Measurements from ENCODE around the gene NMT1. TPM values are rescaled to one million over a fixed set of nuclear protein-coding genes. Genes with fewer than 3 reads are reported as not detected.

NMT1 gene
- total RNA-seq, 4 donors from 2014 or later, result 53.2 to 73.3 (median 65.9) TPM

DNA sequence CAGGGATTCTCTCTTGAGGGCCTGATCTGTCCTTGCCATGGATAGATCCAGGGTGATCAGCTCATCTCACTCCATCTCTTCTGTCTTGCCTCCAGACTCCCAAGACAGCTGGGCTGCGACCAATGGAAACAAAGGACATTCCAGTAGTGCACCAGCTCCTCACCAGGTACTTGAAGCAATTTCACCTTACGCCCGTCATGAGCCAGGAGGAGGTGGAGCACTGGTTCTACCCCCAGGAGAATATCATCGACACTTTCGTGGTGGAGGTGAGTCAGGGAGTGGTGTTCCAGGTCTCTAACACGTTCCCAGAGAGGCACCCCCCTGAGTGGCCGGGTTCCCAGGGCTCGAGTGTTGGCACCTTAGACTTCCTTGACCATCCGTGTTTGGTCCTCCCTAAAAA lies 41.7 kb downstream of the NMT1 start:
- no peaks in the 10 kb centered on the region for H3K27me3 ChIP-seq
- no peak overlapping the region for H3K27ac ChIP-seq
- H3K4me3 ChIP-seq, result no peak overlapping the region
- H3K9me3 ChIP-seq, result no peaks in the 10 kb centered on the region
- TF ChIP-seq EP300 (IDR thresholded peaks at IDR 0.05) (no peak), POLR2A (IDR thresholded peaks at IDR 0.05) (no peak), POLR2AphosphoS5 (IDR thresholded peaks at IDR 0.05) (no peak)
- TF ChIP-seq, protein P1, sequence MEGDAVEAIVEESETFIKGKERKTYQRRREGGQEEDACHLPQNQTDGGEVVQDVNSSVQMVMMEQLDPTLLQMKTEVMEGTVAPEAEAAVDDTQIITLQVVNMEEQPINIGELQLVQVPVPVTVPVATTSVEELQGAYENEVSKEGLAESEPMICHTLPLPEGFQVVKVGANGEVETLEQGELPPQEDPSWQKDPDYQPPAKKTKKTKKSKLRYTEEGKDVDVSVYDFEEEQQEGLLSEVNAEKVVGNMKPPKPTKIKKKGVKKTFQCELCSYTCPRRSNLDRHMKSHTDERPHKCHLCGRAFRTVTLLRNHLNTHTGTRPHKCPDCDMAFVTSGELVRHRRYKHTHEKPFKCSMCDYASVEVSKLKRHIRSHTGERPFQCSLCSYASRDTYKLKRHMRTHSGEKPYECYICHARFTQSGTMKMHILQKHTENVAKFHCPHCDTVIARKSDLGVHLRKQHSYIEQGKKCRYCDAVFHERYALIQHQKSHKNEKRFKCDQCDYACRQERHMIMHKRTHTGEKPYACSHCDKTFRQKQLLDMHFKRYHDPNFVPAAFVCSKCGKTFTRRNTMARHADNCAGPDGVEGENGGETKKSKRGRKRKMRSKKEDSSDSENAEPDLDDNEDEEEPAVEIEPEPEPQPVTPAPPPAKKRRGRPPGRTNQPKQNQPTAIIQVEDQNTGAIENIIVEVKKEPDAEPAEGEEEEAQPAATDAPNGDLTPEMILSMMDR (IDR thresholded peaks at IDR 0.05), result no peak
- 51% methylated on average over 9 of the region's 9 CpGs for WGBS
- H3K4me1 ChIP-seq, result peaks cover 41% of the 10 kb centered on the region
- peaks cover 88% of the 10 kb centered on the region for H3K36me3 ChIP-seq
- no peak for DNase-seq (ENCODE audit: low spot score in 2 of 2)

DNA sequence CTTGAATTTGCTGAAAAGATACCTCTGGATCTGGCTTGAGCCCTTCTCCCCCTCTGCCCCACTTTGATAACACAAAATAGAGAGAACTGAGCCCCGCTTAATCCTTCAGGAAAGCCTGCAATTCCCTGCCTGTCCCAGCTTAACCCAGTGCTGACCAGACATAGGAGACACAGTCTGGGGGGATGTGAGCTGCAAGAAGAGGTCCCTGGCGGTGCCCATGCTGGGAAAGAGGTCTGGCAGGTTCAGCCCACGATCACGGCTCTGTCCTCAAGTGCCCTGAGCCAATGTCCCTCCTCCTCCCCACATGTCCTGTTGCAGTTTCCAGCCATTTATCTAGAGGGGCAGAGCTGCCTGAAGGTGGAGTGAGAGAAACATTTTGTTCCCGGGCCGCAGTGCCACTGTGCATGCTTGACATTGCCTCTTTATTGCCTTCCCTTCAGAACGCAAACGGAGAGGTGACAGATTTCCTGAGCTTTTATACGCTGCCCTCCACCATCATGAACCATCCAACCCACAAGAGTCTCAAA lies 42.2 kb downstream of the NMT1 start:
- peaks cover 88% of the 10 kb centered on the region for H3K36me3 ChIP-seq
- no peak for DNase-seq (ENCODE audit: low spot score in 2 of 2)
- no peaks in the 10 kb centered on the region for H3K27me3 ChIP-seq
- no peak overlapping the region for H3K27ac ChIP-seq
- TF ChIP-seq POLR2AphosphoS5 (IDR thresholded peaks at IDR 0.05), result no peak
- TF ChIP-seq POLR2A (IDR thresholded peaks at IDR 0.05), result no peak
- no peak for TF ChIP-seq EP300 (IDR thresholded peaks at IDR 0.05)
- TF ChIP-seq, protein P1 (IDR thresholded peaks at IDR 0.05), result no peak
- H3K4me1 ChIP-seq, result peaks cover 36% of the 10 kb centered on the region
- no peaks in the 10 kb centered on the region for H3K9me3 ChIP-seq
- no peak overlapping the region for H3K4me3 ChIP-seq
- 83% methylated on average over 6 of the region's 9 CpGs for WGBS

DNA sequence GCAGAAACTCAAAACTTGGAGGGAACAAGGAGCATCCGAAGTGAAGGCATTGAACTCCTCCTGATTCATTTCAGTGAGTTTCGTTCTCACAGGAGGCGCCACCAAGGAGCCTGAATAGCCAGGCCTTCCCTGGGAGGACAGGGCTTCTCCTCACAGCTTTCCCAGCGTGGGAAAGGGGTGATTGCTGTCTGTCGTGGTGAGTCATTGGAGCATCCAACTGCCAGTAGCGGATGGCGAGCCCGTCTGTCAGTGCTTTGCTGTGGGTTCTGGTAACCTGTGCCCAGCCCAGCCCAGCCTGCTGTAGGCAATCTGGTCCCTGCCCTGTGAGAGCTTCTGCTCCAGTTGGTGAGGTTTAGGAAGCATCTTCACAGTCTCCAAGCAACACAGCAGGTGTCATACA lies 42.9 kb downstream of the NMT1 start:
- TF ChIP-seq, protein P1 (IDR thresholded peaks at IDR 0.05), result no peak
- no peak for TF ChIP-seq EP300 (IDR thresholded peaks at IDR 0.05)
- TF ChIP-seq POLR2AphosphoS5 (IDR thresholded peaks at IDR 0.05), result no peak
- no peak for TF ChIP-seq POLR2A (IDR thresholded peaks at IDR 0.05)
- H3K4me1 ChIP-seq, result peaks cover 29% of the 10 kb centered on the region
- peaks cover 84% of the 10 kb centered on the region for H3K36me3 ChIP-seq

GRCh38 chr17:45104497-45104896 lies 43.4 kb downstream of the NMT1 start:
- TF ChIP-seq EP300 (IDR thresholded peaks at IDR 0.05), result no peak
- TF ChIP-seq, protein P1 (IDR thresholded peaks at IDR 0.05), result no peak
- no peak for TF ChIP-seq POLR2AphosphoS5 (IDR thresholded peaks at IDR 0.05)
- TF ChIP-seq POLR2A (IDR thresholded peaks at IDR 0.05), result no peak
- WGBS, result 90% methylated on average over 6 of the region's 6 CpGs
- no peaks in the 10 kb centered on the region for H3K27me3 ChIP-seq
- no peak overlapping the region for H3K4me3 ChIP-seq
- H3K9me3 ChIP-seq, result no peaks in the 10 kb centered on the region
- no peak overlapping the region for H3K27ac ChIP-seq
- H3K4me1 ChIP-seq, result peaks cover 29% of the 10 kb centered on the region
- no peak for DNase-seq (ENCODE audit: low spot score in 2 of 2)
- peaks cover 81% of the 10 kb centered on the region for H3K36me3 ChIP-seq

More for the DNA sequence above, 42.9 kb downstream of the NMT1 start:
- Histone ChIP-seq H3K9me3 (no peaks in the 10 kb centered on the region), H3K27me3 (no peaks in the 10 kb centered on the region), H3K4me3 (no peak overlapping the region), H3K27ac (no peak overlapping the region)
- no peak for DNase-seq (ENCODE audit: low spot score in 2 of 2)
- WGBS, result 80% methylated on average over 5 of the region's 8 CpGs

GRCh38 chr17:45104907-45105624 lies 43.9 kb downstream of the NMT1 start:
- Histone ChIP-seq H3K4me3 (no peak overlapping the region), H3K27me3 (no peaks in the 10 kb centered on the region), H3K9me3 (no peaks in the 10 kb centered on the region), H3K4me1 (peaks cover 29% of the 10 kb centered on the region), H3K36me3 (peaks cover 75% of the 10 kb centered on the region), H3K27ac (no peak overlapping the region)
- no peak for DNase-seq (ENCODE audit: low spot score in 2 of 2)
- 50% methylated on average over 4 of the region's 17 CpGs for WGBS
- TF ChIP-seq POLR2A (IDR thresholded peaks at IDR 0.05) (no peak), POLR2AphosphoS5 (IDR thresholded peaks at IDR 0.05) (no peak), EP300 (IDR thresholded peaks at IDR 0.05) (no peak)
- TF ChIP-seq, protein P1 (IDR thresholded peaks at IDR 0.05), result no peak

Measured in suprapubic skin (tissue), 4 donors.